ENCODE results near the gene ANKRD40CL. TPM values are rescaled to one million over a fixed set of nuclear protein-coding genes. Genes with fewer than 3 reads are reported as not detected.

ANKRD40CL gene
- total RNA-seq, 2 donors from 2014 or later: not detected

DNA sequence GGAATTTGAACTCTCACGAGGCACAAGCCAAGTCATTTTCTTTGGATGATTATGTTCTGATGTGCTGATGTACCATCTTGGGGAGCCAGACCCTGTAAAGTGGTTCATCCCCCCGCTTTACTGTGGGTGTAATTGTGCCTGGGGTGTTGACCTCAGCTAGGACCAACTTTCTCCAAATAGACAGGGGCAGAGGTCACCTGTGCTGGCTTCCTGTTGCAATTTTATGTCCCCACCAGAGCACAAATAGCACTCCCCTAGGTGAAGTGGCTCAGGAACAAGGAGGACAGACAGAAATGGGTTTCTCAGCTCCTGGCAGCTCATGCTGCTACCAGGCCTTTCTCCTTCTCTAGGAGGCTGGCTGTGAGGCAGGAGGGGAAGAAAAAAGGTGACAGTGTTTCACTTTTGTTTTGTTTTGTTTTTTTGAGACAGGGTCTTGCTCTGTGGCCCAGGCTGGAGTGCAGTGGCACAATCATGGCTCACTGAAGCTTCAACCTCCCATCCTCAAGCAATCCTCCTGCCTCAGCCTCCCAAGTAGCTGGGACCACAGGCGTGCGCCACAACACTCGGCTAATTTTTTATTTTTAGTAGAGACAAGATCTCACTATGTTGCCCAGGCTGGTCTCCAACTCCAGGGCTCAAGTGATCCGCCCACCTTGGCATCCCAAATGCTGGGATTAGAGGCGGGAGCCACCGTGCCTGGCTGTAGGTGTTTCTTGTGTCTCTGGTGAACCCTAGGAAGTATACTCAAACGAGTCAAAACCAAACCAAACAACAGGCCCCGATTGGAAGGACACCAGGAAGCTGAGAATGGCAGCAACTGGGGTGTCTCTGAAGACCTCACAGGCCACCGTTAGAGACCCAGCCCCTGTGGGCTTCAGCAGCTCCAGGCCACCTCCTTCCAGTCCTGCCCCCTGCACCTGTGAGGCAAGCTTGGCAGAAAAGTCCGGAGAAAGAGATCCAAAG is 35.6 kb upstream of the ANKRD40CL start:
- Histone ChIP-seq H3K9ac (ENCODE audit: extremely low read depth, low read length, poor library complexity, severe bottlenecking) (no peak overlapping the region), H3K4me3 (ENCODE audit: low read length) (no peak overlapping the region), H3K9me3 (ENCODE audit: control insufficient read depth, low read length) (no peaks in the 10 kb centered on the region), H3K27me3 (ENCODE audit: control insufficient read depth, insufficient read depth, low read length, poor library complexity, severe bottlenecking) (no peaks in the 10 kb centered on the region), H3K36me3 (ENCODE audit: control insufficient read depth, insufficient read depth, low read length) (no peaks in the 10 kb centered on the region), H3K4me1 (ENCODE audit: control insufficient read depth, insufficient read depth, low read length) (peaks cover 5% of the 10 kb centered on the region), H3K27ac (ENCODE audit: low read depth, low read length) (no peak overlapping the region)
- TF ChIP-seq, protein P1, sequence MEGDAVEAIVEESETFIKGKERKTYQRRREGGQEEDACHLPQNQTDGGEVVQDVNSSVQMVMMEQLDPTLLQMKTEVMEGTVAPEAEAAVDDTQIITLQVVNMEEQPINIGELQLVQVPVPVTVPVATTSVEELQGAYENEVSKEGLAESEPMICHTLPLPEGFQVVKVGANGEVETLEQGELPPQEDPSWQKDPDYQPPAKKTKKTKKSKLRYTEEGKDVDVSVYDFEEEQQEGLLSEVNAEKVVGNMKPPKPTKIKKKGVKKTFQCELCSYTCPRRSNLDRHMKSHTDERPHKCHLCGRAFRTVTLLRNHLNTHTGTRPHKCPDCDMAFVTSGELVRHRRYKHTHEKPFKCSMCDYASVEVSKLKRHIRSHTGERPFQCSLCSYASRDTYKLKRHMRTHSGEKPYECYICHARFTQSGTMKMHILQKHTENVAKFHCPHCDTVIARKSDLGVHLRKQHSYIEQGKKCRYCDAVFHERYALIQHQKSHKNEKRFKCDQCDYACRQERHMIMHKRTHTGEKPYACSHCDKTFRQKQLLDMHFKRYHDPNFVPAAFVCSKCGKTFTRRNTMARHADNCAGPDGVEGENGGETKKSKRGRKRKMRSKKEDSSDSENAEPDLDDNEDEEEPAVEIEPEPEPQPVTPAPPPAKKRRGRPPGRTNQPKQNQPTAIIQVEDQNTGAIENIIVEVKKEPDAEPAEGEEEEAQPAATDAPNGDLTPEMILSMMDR (conservative IDR thresholded peaks at IDR 0.05): no peak
- no peaks in the 10 kb centered on the region for H3K27me3 Mint-ChIP-seq (ENCODE audit: insufficient read depth)
- WGBS, 2 experiments (ENCODE audit: insufficient coverage in 1 of 2, insufficient read length in 1 of 2): 93 to 94% methylated on average over 8 to 12 of the region's 12 CpGs
- H3K4me3 Mint-ChIP-seq: no peak overlapping the region
- no peak for DNase-seq
- H3K9me3 Mint-ChIP-seq: no peaks in the 10 kb centered on the region
- no peak overlapping the region for H3K27ac Mint-ChIP-seq
- peaks cover 12% of the 10 kb centered on the region for H3K4me1 Mint-ChIP-seq
- H3K36me3 Mint-ChIP-seq (ENCODE audit: low read depth): no peaks in the 10 kb centered on the region

DNA sequence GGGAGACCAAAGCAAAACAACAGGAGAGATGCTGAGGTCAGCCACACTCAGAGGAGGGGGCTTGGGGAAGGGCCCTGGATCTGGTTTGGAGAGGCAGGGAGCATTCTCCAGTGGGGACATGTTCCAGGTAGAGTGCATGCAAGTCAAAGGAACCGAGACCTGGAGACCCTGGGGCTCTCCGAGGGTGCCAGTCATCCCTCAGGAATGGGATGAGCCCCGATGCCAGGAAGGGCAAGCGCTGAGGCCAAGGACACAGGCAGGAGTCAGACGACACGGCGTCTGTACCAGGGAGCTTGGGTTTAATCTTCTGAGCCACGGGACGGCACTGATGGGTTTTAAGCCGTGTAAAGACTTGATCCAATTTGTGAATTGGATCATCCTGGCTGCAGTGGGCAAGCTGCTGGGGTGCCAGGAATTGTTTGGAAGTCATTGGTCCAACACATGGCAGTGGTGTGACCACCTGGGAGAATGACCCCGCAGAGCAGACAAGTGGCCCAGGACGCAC is 32.9 kb upstream of the ANKRD40CL start:
- H3K4me3 Mint-ChIP-seq: no peak overlapping the region
- DNase-seq: no peak

DNA sequence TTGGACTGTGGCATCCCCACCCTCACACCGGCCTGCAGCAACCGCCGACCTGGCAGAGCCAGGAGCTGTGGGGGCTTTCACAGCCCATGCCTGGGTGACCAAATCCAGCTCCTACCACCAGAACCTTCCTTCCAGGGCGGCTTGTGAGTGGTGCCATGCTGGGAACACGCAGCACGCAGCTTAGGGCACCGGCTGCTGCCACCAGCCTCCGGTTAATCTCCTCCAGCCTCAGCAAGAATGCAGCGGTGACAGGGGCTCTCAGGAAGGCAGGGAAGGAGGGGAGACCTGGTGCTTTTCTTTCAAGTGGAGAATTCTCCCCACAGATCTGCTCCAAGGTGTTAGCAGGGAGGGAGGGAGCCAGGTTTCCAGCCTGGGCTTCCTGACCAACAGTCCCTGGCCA is 32.3 kb upstream of the ANKRD40CL start:
- no peak overlapping the region for H3K4me3 Mint-ChIP-seq
- no peak overlapping the region for H3K27ac ChIP-seq (ENCODE audit: low read depth, low read length)
- 87 to 91% methylated on average over 7 to 9 of the region's 9 CpGs for WGBS, 2 experiments (ENCODE audit: insufficient coverage in 1 of 2, insufficient read length in 1 of 2)

More for the DNA sequence above, 32.9 kb upstream of the ANKRD40CL start:
- peaks cover 22% of the 10 kb centered on the region for H3K4me1 Mint-ChIP-seq
- peaks cover 5% of the 10 kb centered on the region for H3K4me1 ChIP-seq (ENCODE audit: control insufficient read depth, insufficient read depth, low read length)
- no peaks in the 10 kb centered on the region for H3K9me3 Mint-ChIP-seq
- H3K9me3 ChIP-seq (ENCODE audit: control insufficient read depth, low read length): no peaks in the 10 kb centered on the region
- H3K36me3 ChIP-seq (ENCODE audit: control insufficient read depth, insufficient read depth, low read length): no peaks in the 10 kb centered on the region
- WGBS, 2 experiments (ENCODE audit: insufficient coverage in 1 of 2, insufficient read length in 1 of 2): 93 to 94% methylated on average over 12 of the region's 12 CpGs
- H3K27ac ChIP-seq (ENCODE audit: low read depth, low read length): no peak overlapping the region
- H3K36me3 Mint-ChIP-seq (ENCODE audit: low read depth): no peaks in the 10 kb centered on the region
- no peaks in the 10 kb centered on the region for H3K27me3 ChIP-seq (ENCODE audit: control insufficient read depth, insufficient read depth, low read length, poor library complexity, severe bottlenecking)
- H3K27me3 Mint-ChIP-seq (ENCODE audit: insufficient read depth): no peaks in the 10 kb centered on the region
- H3K27ac Mint-ChIP-seq: no peak overlapping the region
- H3K9ac ChIP-seq (ENCODE audit: extremely low read depth, low read length, poor library complexity, severe bottlenecking): no peak overlapping the region
- H3K4me3 ChIP-seq (ENCODE audit: low read length): no peak overlapping the region
- TF ChIP-seq, protein P1 (conservative IDR thresholded peaks at IDR 0.05): no peak

More for the DNA sequence above, 32.3 kb upstream of the ANKRD40CL start:
- DNase-seq: peak; percentile 72
- no peaks in the 10 kb centered on the region for H3K36me3 ChIP-seq (ENCODE audit: control insufficient read depth, insufficient read depth, low read length)
- no peak overlapping the region for H3K4me3 ChIP-seq (ENCODE audit: low read length)
- H3K9me3 ChIP-seq (ENCODE audit: control insufficient read depth, low read length): no peaks in the 10 kb centered on the region
- Mint-ChIP-seq H3K27ac (no peak overlapping the region), H3K36me3 (ENCODE audit: low read depth) (no peaks in the 10 kb centered on the region), H3K9me3 (no peaks in the 10 kb centered on the region), H3K27me3 (ENCODE audit: insufficient read depth) (no peaks in the 10 kb centered on the region), H3K4me1 (peaks cover 22% of the 10 kb centered on the region)
- TF ChIP-seq, protein P1 (conservative IDR thresholded peaks at IDR 0.05): no peak
- no peak overlapping the region for H3K9ac ChIP-seq (ENCODE audit: extremely low read depth, low read length, poor library complexity, severe bottlenecking)
- no peaks in the 10 kb centered on the region for H3K27me3 ChIP-seq (ENCODE audit: control insufficient read depth, insufficient read depth, low read length, poor library complexity, severe bottlenecking)
- H3K4me1 ChIP-seq (ENCODE audit: control insufficient read depth, insufficient read depth, low read length): peaks cover 5% of the 10 kb centered on the region
